ENCODE data around the gene STK38.

STK38 gene

DNA sequence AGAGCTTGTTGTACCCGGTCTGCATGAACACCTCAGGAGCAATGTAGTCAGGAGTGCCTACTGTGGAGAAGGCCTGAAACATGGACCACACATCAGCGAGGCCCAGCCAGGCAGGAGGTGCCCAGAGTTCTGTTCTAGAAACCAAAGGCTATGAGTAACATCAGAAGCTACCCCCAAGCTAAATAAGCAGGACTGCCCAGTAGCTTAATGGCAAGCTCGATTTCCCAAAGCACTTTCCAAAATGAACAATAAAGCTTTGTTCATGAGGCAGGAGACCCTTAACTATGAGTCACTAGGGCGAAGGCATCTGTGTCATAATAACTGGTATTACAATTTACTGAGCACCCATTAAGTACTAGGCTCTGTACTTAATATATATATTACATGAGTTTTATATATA is 47.4 kb downstream of the STK38 start:
- no peaks in the 10 kb centered on the region for H3K27me3 ChIP-seq (ENCODE audit: insufficient read depth, low read depth, severe bottlenecking)
- H3K36me3 ChIP-seq: peaks cover 57% of the 10 kb centered on the region
- no peak overlapping the region for H3K4me3 ChIP-seq (ENCODE audit: low read depth, low read length)
- TF ChIP-seq, protein P1, sequence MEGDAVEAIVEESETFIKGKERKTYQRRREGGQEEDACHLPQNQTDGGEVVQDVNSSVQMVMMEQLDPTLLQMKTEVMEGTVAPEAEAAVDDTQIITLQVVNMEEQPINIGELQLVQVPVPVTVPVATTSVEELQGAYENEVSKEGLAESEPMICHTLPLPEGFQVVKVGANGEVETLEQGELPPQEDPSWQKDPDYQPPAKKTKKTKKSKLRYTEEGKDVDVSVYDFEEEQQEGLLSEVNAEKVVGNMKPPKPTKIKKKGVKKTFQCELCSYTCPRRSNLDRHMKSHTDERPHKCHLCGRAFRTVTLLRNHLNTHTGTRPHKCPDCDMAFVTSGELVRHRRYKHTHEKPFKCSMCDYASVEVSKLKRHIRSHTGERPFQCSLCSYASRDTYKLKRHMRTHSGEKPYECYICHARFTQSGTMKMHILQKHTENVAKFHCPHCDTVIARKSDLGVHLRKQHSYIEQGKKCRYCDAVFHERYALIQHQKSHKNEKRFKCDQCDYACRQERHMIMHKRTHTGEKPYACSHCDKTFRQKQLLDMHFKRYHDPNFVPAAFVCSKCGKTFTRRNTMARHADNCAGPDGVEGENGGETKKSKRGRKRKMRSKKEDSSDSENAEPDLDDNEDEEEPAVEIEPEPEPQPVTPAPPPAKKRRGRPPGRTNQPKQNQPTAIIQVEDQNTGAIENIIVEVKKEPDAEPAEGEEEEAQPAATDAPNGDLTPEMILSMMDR (IDR thresholded peaks at IDR 0.05; ENCODE audit: low read depth, low read length): no peak
- no peaks in the 10 kb centered on the region for H3K9me3 ChIP-seq (ENCODE audit: severe bottlenecking)
- H3K27ac ChIP-seq: no peak overlapping the region
- DNase-seq: no peak

DNA sequence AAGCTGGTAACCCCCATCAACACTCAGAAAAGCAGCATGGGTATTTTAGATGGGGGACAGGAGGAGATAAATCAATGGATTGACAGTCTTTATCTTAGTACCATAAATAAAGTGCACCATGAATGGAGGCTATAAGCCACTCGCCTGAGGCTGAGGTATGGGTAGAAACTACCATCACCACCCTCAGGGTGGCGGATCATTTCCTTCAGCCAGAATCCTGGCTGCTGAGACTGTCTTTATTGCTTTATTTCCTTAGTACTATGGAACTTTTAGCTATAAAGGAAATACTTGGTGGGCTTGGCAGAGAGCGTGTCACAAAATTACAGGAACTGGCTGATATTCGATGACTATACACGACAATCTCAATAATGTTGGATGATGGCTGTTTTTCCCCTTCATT is 52.2 kb downstream of the STK38 start:
- H3K9me3 ChIP-seq (ENCODE audit: severe bottlenecking): no peaks in the 10 kb centered on the region
- DNase-seq: no peak
- H3K27ac ChIP-seq: no peak overlapping the region
- no peak overlapping the region for H3K4me3 ChIP-seq (ENCODE audit: low read depth, low read length)
- H3K36me3 ChIP-seq: peaks cover 62% of the 10 kb centered on the region
- no peaks in the 10 kb centered on the region for H3K27me3 ChIP-seq (ENCODE audit: insufficient read depth, low read depth, severe bottlenecking)
- TF ChIP-seq, protein P1 (IDR thresholded peaks at IDR 0.05; ENCODE audit: low read depth, low read length): no peak

DNA sequence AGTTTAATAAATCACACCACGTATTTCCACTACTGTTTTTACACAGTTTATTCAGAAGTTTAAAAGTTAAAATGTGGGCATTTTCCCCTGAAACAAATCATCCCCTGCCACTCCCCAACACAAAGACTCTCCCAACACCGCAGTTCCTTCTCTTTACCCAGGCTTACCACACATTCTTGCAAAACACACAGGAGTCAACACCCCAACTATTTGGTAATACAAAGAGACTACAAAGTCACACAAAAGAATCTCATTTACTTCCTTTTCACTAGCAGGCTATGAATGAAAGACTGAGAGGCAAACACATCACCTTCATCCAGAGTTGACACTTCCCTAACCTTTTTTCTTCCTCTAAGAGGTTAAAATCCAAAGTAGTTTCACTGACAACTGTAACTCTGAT is 53.4 kb downstream of the STK38 start:
- no peak overlapping the region for H3K27ac ChIP-seq
- H3K27me3 ChIP-seq (ENCODE audit: insufficient read depth, low read depth, severe bottlenecking): no peaks in the 10 kb centered on the region
- TF ChIP-seq, protein P1 (IDR thresholded peaks at IDR 0.05; ENCODE audit: low read depth, low read length): no peak
- H3K36me3 ChIP-seq: peaks cover 66% of the 10 kb centered on the region
- H3K9me3 ChIP-seq (ENCODE audit: severe bottlenecking): no peaks in the 10 kb centered on the region
- no peak overlapping the region for H3K4me3 ChIP-seq (ENCODE audit: low read depth, low read length)
- no peak for DNase-seq

DNA sequence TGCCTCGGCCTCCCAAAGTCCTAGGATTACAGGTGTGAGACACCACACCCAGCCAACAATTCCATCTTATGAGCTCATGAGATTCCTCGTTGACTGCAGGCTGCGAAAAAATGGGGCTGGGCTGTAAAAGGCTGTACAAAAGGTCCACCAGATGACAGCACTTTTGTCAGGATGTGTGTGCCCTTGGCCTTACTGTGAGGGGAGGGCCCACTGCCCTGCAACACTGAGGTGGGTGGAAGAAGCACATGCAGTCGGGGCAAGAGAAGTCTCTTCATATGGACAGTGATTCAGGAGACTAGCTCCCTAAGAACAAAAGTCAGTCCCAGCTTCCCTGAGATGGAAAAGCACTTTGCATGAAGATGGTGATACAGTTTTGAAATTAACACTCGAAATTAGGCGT is 54.0 kb downstream of the STK38 start:
- Histone ChIP-seq H3K27ac (no peak overlapping the region), H3K9me3 (ENCODE audit: severe bottlenecking) (no peaks in the 10 kb centered on the region), H3K4me3 (ENCODE audit: low read depth, low read length) (no peak overlapping the region), H3K36me3 (peaks cover 69% of the 10 kb centered on the region), H3K27me3 (ENCODE audit: insufficient read depth, low read depth, severe bottlenecking) (no peaks in the 10 kb centered on the region)
- no peak for DNase-seq
- TF ChIP-seq, protein P1 (IDR thresholded peaks at IDR 0.05; ENCODE audit: low read depth, low read length): no peak

DNA sequence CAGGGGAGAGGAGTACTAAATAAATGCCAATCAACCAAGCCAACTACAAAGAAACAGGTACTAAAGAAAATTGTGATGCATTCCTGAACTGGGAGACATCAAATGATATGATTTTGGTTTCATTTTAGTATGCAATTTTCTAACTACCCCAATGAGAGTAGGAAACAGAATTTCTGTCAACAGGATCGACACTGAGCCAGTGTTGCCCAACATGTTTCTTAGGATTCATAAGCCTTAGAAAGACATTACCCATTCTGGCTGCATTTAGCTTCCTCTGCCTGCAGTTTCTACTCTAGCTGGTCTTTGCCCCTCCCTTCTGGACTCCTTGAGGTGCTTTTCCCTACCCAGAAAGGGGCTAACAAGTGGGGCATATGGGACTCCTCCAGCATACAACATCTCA is 54.7 kb downstream of the STK38 start:
- H3K27ac ChIP-seq: no peak overlapping the region
- peaks cover 72% of the 10 kb centered on the region for H3K36me3 ChIP-seq
- no peak overlapping the region for H3K4me3 ChIP-seq (ENCODE audit: low read depth, low read length)
- H3K27me3 ChIP-seq (ENCODE audit: insufficient read depth, low read depth, severe bottlenecking): no peaks in the 10 kb centered on the region
- no peak for DNase-seq
- no peaks in the 10 kb centered on the region for H3K9me3 ChIP-seq (ENCODE audit: severe bottlenecking)
- TF ChIP-seq, protein P1 (IDR thresholded peaks at IDR 0.05; ENCODE audit: low read depth, low read length): no peak

DNA sequence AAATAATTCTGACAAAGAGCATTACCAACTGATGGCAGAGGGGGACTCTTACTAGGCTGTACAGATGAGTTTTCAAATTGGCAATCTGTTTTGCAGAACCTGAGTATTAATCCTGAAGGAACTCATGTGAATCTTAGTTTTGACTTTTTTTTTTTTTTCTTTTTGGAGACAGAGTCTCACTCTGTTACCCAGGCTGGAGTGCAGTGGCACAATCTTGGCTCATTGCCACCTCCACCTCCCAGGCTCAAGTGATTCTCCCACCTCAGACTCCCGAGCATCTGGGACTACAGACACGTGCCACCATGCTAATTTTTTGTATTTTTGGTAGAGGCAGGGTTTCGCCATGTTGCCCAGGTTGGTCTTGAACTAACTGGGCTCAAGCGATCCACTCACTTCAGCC is 55.2 kb downstream of the STK38 start:
- TF ChIP-seq, protein P1 (IDR thresholded peaks at IDR 0.05; ENCODE audit: low read depth, low read length): no peak
- H3K27ac ChIP-seq: no peak overlapping the region
- no peak for DNase-seq
- no peak overlapping the region for H3K4me3 ChIP-seq (ENCODE audit: low read depth, low read length)
- no peaks in the 10 kb centered on the region for H3K9me3 ChIP-seq (ENCODE audit: severe bottlenecking)
- peaks cover 72% of the 10 kb centered on the region for H3K36me3 ChIP-seq
- no peaks in the 10 kb centered on the region for H3K27me3 ChIP-seq (ENCODE audit: insufficient read depth, low read depth, severe bottlenecking)

Measured in WERI-Rb-1 (cell line).